Limb (tissue), 2 donors: ENCODE data around the gene ATL3.
"Not testable (repeated sequence)": the region's sequence is repeated elsewhere in the genome, so short reads cannot be mapped to it uniquely, and the experiment has no call there.

Experiments used
- DNase-seq, 2 donors: peaks; one replicate each; pipeline ENCODE4 v3.0.0-alpha.2; 2016; ENCODE audit errors: extremely low spot score in 2 of 2

Gene ATL3

DNA sequence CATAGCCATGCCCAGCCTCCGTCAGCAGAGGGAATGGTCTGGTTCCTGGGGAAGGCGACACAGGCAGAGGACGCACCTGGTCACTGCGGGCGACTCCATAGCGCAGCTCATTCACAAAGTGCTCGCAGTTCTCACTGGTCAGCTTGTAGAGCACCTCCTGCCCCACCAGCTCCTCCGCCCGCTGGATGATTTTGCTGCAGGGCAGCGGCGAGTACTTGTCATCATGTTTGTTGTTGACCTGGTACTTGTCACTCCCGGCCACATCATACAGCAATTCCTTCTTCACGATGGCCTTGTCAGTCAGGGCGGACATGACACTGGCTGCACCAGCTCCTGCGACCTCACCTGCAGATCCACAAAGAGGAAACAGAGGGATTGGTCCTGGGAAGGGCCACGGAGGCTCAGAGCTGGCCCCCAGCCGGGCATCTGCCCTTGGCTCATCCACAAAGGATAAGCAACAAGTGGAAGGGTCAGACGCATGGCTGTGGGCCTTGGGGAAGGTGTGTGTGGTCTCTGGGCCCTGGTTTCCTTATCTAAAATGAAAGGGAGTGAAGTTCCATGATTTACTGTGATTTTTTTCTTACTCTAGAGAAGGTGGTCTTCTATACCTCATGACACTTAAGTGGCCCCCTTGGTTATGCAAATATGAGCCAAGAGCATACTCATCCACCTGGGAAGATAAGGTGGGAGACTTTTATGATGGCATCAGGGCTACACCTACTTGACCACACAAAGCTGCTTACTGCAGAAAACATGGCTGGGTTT lies 81.0 kb downstream of the ATL3 start:
- no peak for DNase-seq

DNA sequence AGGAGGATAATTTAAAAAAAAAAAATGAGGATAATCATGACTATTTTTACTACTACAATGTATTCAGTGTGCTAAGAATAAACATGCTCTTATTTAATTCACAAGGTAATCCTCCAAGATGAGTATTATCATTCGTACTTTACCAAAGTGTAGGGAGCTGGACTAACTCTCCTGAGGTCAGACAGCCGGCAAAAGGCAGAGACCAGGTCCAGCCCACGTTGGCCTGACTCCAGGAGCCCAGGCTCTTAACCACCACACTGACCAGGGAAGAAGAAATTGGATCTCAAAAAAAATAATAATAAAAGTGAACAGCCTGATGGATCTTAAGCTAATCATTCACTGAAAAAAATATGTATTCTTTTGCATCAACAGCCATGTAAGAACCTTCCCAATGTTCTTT lies 82.2 kb downstream of the ATL3 start:
- DNase-seq, result no peak

DNA sequence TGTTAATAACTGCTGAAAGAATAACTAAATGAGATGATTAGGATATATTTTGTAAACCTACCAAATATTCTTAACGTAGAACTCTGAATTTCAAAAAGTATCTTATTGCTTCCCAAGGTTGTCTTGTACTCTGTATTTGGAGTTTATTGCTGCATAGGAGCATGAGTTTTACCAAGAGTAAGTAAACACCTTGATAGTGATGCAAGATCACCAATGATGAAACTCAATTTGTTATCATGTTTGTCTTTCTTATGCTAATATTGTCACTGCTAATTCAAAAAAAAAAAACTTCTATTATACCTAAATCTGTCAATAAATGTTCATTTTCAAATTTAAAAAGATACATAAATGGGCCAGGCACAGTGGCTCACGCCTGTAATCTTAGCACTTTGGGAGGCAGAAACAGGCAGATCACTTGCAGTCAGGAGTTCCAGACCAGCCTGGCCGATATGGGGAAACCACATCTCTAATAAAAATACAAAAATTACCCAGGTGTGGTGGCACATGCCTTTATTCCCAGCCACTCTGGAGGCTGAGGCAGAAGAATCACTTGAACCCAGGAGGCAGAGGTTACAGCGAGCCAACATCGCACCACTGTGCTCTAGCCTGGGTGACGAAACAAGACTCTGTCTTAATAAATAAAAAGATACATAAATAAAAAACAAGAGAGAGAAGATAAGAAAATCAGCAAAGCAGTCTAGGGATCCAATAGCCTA lies 84.6 kb downstream of the ATL3 start:
- DNase-seq, result no peak

DNA sequence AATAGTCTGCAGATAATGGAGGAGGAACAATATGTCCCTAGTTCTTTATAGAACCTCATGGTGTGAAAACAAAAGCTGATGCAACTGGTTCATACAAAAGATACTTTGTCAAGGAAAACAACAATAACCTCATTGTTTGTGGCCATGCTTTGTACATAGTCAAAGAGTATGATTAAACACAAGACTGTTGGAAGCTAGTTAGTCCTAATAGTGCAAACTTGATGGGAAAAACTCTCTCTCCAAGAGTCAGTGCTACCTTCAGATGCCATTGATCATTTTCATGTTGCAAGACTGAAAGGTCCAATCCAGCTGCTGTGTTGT lies 87.9 kb downstream of the ATL3 start:
- no peak for DNase-seq

DNA sequence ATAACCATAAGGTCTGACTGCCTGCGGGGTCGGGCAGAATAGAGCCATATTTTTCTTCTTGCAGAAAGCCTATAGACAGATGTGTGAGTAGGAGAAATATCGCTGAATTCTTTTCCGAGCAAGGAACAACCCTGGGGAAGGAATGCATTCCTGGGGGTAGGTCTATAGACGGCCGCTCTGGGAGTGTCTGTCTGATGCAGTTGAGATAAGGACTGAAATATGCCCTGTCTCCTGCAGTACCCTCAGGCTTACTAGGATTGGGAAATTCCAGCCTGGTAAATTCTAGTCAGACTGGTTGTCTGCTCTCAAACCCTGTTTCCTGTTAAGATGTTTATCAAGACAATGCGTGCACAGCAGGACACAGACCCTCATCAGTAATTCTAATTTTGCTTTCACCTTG lies 90.0 kb downstream of the ATL3 start:
- not testable (repeated sequence) for DNase-seq

DNA sequence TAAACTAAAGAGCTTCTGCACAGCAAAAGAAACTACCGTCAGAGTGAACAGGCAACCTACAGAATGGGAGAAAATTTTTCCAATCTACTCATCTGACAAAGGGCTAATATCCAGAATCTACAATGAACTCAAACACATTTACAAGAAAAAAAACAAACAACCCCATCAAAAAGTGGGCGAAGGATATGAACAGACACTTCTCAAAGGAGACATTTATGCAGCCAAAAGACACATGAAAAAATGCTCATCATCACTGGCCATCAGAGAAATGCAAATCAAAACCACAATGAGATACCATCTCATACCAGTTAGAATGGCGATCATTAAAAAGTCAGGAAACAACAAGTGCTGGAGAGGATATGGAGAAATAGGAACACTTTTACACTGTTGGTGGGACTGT lies 92.3 kb downstream of the ATL3 start:
- DNase-seq, result not testable (repeated sequence)

DNA sequence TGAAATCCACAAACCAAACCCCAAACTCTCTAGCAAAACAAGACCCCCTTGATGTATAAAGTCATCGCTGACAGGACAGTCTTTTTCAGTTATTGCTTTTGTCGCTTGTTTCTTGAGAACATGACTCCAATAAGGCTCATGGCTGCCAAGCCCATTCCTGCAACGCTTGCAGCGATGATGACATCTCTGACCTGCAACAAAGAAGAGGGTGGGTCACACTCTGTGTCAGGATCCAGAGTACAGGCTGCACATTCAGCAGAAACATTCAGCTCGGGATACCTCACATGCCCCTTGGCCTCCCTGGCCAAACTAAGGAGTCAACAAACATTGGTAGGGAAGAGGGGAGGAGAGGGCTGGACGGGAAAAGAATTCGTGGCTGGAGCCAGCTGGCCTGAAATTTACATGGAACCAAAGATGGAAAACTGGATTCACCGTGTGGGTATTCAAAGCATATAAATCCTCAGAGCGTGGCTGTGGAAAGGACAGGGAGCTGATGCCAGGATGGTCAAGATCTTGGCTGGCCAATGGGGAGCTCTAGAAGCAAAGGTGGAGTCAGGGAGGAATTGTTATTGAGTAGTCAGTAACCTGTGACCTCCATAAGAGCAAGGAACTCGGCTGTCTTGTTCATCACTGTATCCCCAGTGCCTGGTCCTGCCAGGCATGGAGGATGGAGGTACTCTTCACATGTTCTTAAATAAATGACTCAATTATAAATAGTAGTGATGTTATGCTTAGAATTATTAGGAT lies 96.1 kb downstream of the ATL3 start:
- DNase-seq, result no peak
